Stimulated activated CD4-positive, alpha-beta T cell treated with anti-CD3 and anti-CD28 coated beads, Interleukin-2, amount 100 ng/mL, for 4 hours (primary cell): ENCODE data around the gene DOLK.
A peak's percentile ranks its signal among the peaks of the same experiment; 100 is the strongest.
"Not testable (repeated sequence)": the region's sequence is repeated elsewhere in the genome, so short reads cannot be mapped to it uniquely, and the experiment has no call there.

ENCODE experiments used
- DNase-seq: peaks from one replicate; pipeline ENCODE4 v3.0.0-alpha.2; 2020; ENCODE audit warnings: low read depth

DOLK gene

DNA sequence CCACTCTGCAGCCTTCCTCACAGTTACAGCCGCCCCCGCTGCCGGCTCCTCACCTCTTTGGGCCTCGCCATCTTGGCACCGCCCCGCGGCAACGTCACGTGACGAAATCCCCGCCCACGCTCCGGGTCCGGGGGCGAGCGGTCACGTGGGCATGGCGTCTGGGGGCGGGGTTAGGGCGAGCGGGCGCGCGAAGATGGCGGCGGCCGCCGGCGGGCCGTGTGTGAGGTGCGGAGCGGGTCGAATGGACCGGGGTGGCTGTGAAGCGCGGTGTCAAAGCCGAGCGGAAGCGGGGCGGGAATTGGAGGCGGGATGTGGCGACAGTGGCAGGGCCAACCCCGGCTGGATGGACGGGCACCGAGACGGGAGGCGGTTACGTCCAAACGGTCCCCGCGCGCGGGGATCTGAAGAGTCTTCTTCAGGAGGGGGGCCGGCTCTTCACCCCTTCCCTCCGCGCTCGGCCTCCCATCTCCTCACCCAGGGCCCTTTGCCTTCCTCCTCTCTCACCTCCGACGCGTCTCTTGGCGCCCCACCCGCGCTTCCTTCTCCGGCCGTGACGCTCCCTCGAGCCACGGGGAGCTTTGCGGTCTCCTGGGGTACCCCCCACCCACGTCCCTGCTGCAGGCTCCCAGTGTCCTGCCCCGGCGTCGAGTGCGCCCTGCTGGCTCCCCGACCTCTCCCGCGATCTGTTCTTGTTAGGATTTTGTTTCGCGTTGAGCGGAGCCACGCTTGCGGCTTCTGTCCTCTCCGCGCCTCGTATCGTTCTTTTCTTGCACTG is at the start of gene DOLK, which contains the start of gene NUP188:
Gene DOLK, minus strand, starts transcription at position 77 of the 775 bp plus-strand sequence. CDS start 300 bp downstream, outside the sequence.
Gene NUP188, plus strand, starts transcription at position 173 of the 775 bp plus-strand sequence. Its CDS starts 21 bp downstream, at position 194.
- DNase-seq = peak; percentile 99

DNA sequence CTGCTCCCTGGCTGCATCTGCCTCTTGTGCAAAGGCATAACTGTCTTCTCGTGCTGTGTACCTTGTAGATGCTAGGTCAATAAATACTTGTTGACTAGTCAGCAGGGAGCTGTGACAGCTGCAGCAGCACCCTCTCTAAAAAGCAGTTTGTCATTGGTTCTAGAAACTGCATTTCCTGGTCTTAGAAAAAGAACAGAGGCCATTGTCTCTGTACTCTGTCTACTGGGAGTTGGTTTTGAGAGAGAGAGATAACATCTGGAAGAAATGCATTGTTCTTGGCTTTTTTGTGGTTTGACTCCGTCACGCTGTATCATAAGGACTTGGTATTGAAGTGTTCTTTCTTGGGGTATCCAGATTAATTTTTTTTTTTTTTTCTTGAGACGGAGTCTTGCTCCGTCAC is 48.4 kb upstream of the DOLK start:
- no peak for DNase-seq

DNA sequence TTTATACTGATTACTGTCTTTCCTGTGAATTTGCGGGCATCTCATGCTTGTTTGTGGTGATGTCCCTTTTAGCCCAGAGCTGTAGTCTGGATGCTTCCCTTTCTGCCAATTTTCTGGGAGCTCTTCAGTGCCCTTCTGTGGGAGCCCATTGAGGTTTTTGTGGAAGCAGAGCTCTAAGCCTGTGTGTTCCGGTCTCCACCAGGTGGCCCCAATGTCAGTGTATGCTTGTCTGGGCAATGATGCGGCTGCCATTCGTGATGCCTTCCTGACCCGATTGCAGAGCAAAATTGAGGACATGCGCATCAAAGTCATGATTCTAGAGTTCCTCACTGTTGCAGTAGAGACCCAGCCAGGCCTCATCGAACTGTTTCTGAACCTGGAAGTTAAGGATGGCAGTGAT is 45.6 kb upstream of the DOLK start:
- no peak for DNase-seq

DNA sequence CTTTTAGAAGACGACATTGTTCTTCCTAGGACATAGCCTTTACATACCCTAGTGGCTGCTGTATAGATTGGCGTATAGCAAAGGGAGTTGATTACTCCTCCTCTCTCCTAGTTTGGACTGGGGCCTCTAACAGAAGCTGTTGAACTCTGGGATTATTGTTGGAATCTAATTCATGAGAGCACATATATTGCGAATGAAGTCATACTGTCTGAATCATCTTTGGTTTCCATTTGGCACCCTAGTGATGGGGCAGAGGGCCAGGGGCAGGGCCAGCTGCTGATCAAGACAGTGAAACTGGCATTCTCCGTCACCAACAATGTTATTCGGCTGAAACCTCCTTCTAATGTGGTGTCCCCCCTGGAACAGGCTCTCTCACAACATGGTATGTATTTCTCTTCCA is 40.4 kb upstream of the DOLK start:
- DNase-seq = no peak

DNA sequence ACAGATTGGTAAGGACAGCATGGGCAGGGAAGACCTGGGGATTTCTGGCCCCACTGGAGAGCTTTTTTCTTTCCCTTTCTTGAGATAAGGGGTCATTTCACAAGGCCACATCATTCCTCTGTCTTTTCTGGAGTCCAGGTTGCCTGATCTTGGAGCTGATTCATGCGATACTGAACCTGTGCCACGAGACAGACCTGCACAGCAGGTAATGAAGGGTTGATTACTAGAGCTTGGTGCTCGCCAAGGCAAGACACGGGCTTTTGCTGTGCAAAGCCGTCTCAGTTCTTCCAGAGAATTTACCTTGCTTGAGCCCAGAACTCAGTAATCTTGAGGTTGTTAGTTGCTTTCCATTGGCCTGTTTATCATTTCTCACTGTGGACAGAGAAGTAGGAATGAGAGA is 39.3 kb upstream of the DOLK start:
- no peak for DNase-seq

DNA sequence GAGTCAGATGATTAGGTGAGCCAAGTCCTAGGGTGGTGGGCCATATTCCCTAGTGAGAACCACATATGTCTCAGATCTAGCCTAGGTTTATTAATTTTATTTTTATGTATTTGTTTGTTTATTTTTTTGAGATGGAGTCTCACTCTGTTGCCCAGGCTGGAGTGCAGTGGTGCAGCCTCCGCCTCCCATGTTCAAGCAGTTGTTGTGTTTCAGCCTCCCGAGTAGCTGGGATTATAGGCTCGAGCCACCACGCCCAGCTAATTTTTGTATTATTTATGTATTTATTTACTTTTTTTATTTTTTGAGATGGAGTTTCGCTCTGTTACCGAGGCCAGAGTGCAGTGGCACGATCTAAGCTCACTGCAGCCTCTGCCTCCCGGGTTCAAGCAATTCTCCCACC is 36.1 kb upstream of the DOLK start:
- DNase-seq = no peak

DNA sequence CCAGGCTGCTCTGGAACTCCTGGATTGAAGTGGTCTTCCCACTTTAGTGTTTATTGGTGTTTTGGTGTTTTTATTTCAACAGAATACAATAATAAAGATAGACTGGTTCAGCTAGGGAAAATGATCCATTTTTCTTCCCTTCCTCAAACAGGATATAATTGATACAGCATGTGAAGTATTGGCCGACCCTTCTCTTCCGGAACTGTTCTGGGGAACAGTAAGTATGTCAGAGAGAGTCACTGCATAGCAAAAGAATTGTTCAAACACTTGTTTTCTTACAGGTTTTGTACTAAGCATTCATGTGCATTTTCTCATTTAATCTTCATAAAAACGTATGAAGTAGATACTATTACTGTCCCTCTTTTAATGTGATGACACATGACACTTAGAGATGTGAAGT is 31.7 kb upstream of the DOLK start:
- DNase-seq = no peak

DNA sequence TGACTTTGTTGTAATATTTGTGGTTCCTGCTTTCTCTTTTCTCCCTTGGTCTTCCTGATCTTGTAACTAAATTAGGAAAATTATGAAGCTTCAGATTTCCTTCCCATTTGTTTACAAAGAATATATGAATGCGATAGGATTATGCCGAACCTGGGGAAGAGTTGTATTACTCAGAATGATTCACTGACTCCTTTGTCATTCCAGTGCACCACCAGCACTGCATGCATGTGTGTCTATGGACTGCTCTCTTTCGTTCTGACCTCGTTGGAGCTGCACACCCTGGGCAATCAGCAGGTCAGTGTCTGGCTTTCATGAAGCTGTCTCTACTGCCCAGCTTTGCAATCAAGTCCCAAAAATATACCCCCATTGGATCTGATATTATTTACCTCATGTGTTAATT is 25.6 kb upstream of the DOLK start:
- DNase-seq = no peak

DNA sequence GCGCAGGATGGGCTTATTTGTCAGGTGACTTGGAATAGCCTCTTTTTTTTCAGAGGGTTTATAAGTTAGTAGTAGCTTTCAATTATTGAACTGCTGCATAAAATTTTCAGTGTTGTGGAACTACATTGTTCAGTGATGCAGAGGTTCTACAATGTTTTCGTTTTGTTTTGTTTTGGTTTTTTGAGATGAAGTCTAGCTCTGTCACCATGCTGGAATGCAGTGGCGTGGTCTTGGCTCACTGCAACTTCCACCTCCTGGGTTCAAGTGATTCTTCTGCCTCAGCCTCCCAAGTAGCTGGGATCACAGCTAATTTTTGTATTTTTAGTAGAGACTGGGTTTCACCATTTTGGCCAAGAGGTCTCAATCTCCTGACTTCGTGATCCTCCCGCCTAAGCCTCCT is 22.1 kb upstream of the DOLK start:
- no peak for DNase-seq

DNA sequence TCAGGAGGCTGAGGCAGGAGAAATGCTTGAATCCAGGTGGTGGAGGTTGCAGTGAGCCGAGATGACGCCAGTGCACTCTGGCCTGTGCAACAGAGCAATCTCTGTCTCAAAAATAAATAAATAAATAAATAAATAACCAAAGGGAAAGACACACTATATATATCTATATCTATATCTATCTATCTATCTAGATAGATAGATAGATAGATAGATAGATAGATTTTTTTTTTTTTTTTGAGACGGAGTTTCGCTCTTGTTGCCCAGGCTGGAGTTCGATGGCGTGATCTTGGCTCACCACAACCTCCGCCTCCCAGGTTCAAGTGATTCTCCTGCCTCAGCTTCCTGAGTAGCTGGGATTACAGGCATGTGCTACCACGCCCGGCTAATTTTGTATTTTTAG is 14.0 kb upstream of the DOLK start:
- DNase-seq = not testable (repeated sequence)

DNA sequence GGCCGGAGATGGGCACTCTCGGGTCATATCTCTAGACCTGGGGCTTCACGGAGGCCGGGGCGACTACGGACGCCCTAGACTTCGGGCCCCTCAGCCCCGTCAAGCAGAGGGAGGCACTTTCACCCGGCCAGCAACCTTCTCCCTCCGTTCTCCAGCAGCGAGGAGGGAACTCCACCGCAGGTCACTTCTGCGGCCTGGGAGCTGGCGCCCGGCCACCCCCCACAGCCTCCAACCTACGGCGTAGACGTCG is 201 bp downstream of the DOLK start:
- DNase-seq = no peak

DNA sequence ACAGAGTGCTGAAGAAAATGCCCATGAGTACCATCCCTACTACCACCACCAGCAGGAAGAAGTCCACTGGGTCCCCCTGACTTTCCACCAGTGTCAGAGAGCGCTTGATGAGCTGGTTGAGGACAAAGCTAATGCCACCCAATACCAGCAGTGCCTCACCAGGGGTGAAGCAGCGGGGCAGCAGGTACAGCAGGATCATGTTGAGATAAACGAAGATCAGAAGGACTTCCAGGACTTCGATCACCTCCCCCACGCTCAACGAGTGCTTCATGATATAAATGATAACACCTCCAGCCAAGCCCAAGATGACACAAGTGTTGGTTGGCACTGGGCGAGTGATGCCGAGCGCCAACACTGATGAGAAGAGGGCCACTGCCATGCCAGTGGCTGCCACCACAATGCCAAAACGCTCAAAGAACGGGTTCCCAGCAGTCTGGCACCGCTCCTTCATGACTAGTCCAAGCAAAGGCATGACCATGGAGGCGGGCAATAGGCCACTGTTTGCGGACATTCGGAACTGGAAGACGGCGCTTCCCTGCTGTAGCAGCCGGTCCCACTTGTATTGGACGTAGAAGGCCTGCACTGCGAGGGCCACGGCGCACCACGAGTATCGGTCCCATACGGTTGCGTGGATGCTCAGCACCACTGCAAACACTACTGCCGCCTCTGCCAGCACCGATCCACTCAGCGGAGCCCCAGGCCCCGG is 679 bp downstream of the DOLK start:
- DNase-seq = no peak

DNA sequence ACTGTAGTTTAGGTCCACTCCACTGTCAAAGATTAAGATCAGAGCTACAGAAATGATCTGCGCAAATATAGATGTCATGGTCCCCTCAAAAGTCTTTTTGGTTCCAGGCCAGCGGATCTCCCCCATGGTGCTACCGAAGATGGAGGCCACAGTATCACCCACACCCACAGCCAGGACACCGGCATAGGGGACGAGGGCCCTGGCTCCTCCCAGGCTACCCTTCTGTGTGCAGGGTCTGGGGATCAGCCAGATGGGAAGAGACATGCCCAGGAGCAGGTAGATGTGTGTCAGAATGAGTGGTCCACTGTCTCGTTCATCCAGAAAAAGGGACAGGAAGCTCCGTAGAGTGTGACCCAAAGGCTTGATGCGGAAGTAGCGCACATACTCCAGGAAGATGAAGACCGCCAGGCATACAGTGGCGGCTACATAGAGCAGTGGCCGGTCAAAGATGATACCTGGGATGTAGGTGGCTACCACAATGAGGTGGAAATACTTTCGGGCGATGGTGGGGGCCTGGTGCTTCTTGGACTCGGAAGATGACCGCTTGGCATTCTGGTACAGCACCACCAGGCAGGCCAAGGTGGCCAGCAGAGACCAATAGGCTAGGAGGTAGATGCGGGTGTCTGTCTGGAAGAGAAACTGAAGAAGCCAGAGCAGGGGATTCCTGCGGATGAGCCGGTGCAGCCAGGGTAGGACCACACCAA is 1.5 kb downstream of the DOLK start:
- no peak for DNase-seq

DNA sequence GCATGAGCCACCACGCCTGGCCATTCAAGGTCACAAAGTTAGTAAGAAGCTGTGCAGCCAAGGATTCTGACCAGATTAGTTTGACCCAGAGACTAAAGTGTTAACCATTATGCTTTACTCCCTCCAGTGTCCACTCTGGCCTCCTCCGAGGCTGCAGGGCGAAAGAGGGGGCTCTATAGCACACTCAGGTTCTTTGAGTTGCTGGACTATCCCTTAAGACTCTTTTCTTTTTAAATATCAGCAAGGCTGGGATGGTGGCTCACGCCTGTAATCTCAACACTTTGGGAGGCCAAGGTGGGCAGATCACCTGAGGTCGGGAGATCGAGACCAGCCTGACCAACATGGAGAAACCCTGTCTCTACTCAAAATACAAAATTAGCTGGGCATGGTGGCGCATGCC is 2.4 kb downstream of the DOLK start:
- DNase-seq = not testable (repeated sequence)

DNA sequence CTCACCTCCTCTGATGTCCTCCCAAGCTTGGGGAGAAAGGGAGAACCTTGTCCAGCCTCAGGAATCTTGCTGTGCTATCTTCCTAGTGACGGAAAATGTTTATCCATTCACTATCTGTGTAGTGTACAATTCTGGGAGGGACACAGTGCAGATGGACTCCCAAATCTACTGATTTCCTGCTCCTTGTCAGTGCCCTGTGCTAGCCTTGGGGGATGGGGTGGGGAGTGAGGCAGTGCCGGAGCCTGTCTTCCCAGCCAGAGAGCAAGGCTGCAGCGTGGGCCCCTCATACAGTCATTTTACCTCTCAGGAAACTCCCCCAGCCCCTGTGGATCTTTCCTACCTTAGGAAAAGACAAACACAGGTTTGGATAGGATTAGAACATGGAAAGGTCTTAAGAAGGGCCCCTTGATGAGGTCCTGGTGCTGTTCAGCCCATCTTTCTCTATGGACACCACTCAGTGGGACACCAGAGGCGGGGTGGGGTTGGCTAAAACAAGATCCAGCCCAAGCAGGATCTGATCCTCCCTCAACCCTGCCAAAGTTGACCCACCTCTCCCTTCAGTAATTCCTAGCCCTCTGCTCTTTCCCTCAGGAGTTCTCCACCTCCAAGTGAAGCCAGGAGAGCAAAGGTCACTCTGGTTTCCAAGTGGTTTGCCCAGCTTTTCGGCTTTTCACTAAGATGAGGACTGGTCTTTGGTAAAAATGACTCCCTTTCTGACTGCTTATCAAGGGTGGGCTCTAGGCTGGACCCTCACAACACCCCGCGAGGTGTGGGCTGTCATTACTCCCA is 3.4 kb downstream of the DOLK start:
- DNase-seq = no peak

DNA sequence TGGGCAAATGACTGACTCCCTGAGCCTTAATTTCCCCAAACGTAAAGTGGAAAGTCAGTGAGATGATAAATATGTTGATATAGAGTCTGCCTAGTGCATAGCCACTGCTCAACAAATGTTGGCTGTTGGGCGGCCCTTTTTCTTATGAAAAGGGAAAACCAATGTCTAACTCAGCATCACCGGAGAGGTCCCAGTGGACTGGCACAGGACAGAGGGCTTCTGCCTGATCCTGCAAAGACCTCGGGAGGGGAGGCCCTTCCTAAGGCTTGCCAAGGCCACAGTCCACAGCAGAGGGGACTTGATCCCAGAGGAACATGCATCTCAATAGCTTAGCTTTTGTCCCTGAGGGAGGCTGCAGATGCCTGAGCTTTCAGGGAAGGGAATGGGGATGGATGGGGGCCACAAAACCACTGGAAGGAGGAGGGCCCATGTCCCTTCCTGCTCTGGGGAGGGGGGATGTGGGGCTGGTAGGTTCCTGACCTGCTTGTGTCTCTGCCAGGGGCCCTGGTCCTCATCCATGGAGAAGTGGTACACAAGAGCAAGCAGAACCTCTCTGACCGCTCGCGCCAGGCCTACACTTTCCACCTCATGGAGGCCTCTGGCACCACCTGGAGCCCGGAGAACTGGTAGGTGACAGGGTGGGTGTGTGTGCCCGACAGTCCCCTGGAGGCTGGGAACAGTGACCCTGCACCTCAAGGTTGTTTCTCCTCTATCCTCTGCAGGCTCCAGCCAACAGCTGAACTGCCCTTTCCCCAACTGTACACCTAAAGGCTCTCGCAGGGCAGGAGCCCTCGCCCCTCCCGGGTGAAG is 6.3 kb downstream of the DOLK start:
- no peak for DNase-seq

DNA sequence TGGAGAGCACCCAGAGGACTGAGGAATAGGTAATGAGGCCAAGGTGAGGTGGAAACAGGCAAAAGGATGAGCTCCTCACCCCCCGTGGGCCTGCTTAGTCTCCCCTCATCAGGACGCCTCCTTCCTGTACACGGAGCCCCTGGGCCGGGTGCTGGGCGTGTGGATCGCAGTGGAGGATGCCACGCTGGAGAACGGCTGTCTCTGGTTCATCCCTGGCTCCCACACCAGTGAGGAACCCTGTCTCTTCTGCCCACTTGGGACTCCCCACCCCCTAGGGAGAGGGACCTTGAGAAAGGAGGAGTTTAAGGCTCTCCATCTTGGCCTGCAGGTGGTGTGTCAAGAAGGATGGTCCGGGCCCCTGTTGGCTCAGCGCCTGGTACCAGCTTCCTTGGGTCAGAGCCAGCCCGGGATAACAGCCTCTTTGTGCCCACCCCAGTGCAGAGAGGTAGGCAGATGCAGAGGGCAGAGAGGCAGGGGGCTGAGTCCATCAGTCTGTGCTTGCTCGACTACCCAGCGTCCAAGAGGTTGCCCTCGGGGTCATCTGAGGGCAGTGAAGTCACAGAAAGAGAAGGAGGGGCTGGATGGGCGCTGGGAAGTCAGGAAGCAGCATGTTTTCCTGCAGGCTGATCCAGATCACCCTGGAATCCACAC is 7.0 kb downstream of the DOLK start:
- DNase-seq = no peak

DNA sequence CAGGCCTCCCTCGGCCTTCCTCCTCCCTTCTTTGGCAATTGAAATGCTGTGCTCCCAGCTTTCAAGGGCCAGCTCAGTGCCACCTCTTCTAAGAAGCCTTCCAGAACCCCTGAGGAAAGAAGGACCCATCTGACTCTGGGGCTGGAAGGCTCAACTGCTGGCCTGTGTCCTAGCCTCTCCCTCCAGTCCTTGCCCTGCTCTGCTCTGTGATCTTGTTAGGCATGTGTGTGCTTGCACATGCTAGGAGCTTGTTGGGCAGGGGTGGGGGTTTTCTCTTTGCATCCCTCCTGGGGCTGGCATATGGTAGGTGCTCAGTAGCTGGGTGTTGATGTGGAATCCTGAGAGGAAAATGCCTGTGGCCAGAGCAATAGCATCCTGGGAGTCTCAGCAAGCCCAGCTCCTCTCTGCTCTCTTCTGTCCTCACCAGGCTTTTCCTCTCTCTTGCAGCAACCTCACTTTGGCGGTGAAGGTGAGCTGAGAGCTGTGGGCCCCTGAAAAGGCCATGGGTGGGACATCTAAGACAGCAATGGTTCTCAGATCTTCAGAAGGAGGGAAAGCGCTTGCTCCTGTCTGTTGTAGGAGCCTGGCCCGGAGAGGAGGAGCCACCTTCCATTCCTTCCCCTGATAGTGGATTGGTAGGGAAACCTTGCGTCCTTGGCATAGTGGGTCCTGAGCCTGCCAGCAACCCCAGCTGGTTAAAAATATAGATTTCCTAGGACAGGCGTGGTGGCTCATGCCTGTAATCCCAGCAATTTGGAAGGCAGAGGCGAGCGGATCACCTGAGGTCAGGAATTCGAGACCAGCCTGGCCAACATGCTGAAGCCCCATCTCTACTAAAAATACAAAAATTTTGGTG is 9.9 kb downstream of the DOLK start:
- no peak for DNase-seq

DNA sequence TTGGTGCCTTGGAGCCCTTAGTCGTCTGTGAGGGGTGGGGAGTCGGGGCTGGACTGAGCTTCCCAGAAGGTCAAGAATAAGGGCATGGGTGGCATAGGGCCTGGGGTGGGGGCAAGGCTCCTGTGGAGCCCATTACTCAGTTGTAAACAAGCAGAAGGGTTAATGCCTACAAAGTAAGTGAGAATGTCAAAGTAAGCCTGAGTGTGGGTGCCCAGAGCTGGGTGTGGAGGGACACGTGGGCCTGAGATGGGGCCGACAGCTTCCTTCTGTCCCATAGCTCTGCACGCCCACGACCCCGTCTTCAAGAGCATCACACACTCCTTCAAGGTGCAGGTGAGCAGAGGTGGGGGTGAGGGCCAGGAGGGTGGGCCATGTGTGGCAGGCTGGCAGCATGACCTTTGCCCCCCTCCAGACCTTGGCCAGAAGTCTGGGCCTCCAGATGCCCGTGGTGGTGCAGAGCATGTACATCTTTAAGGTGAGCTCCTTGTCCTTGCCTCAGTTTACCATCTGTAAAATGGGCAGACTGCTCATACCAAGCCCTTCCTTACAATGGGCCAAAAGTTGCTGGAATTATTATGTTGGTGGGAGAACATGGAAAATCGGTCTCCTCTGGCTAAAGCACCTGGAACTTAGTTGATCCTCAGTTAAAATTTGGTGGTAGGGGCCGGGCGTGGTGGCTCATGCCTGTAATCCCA is 11.1 kb downstream of the DOLK start:
- no peak for DNase-seq
